Left hindlimb (tissue), 1 donor: ENCODE measurements around the gene SEC24D.

Experiments used
- DNase-seq: peaks from one replicate; pipeline ENCODE4 v3.0.0-alpha.2; 2018

The SEC24D gene

DNA sequence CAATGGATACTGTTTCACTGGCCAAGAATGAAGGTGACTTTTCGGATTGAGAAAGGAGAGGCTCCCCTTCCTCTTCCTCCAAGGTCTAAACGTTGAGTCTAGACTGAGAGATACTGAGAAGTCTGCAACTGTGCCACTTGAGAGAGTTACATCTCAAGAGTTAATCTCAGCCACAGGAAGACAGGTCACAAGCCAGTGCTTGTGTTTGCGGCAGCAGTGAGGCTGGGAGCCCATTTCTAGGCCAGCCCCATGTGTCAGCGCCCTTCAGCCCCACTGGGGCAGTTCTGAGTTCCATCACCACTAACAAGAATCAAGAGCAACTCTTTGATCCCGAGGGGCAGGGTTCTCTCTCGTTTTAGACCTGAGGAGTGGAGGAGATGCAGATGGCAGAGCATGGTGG is 7.3 kb upstream of the SEC24D start:
- no peak for DNase-seq

DNA sequence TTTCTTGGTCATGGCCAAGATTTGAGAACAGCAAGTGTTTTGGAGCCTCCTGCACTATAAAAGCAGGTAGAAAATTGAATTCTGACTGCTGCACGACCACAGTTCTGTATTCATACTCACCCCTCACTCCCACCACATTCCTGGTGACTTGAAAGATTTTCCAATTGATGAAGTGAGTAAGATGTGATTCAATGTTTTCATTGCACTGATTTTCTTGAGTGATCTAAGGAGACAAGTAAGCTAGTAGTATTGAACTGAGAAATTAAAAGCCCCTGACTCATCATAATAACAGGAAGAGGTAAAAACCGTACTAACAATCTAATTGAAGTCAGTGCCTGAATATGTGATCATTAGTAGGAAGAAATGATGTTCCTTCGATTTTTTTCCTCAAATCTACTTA is 6.1 kb upstream of the SEC24D start:
- DNase-seq = no peak

DNA sequence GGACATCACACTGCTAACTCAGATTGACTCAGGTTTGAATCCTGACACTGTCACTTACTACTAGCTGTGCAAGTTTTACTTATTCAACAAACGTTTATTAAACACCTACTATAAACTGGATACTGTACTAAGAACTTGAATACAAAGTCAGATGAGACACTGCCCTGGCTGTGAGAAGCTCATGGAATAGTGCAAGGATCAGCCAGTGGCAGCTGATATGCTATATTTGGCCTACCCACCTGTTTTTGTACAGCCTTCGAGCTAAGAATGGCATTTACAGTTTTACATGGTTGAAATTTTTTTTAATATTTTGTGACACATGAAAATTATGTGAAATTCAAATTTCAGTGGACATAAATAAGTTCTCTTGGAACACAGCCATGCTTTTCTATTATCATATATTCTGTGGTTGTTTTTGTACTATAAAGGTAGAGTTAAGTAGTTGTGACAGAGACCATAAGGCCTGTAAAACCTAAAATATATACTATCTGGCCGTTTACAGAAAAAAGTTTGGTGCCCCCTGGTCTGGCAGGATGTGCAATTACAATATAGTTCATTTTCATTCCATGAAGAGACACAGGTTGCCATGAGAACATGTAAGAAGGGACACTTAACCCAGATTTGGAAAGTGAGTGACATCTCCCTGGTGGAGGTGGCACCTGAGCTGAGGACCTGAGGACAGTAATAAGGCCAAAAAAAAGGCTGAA is 3.4 kb upstream of the SEC24D start:
- DNase-seq = no peak

DNA sequence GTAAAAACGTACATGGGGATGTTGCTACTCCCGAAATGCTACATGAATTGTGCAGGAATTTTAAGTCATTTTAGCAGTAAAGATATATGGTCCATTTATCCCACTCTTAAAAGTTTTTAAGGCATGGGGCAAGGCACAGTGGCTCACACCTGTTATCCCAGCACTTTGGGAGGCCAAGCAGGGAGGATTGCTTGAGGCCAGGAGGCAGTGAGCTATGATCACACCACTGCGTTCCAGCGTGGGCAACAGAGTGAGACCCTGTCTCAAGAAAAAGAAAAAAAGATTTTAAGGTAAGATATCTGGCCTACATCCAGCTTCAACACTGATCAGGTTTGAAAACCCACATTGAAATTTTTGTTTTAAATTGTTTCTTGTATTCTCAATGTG is 1.2 kb upstream of the SEC24D start:
- DNase-seq = no peak

DNA sequence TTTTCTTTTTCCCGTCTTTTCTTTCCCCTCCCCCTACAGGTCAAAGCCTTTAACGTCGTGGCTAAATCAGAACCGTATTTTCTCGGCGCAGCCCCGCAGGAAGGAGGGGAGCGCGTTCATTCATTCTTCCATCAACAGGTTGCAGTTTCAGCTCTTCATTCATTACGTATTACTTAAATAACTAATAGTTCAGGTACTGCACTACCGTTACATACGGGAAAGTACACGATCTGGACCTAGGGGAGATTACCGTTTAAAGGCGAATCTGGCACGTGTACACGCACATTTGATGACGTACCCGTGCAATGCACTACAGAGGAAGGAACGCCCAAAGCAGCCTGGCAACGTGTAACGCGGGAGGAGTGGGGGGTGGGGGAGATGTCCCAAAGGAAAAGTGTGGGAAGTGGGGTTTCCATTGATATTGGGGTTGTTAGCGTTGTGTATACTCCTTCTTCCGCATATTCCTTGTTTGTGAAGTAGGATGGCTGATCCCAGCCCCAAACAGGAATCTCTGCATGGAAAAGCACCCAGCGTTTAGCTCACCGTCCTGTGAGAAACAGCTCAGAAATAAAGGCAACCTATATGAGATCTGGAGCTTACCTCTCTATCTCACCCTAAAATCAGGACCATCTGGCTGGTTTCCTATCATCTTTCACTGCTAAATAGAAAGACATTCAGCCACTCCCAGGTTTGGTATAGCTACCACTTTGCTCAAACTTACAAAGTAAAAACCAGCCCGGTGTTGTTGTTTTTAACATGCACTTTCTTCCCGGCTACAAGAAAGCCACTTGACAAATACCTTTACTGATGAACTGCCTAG is 585 bp upstream of the SEC24D start:
- peak; percentile 73 for DNase-seq

DNA sequence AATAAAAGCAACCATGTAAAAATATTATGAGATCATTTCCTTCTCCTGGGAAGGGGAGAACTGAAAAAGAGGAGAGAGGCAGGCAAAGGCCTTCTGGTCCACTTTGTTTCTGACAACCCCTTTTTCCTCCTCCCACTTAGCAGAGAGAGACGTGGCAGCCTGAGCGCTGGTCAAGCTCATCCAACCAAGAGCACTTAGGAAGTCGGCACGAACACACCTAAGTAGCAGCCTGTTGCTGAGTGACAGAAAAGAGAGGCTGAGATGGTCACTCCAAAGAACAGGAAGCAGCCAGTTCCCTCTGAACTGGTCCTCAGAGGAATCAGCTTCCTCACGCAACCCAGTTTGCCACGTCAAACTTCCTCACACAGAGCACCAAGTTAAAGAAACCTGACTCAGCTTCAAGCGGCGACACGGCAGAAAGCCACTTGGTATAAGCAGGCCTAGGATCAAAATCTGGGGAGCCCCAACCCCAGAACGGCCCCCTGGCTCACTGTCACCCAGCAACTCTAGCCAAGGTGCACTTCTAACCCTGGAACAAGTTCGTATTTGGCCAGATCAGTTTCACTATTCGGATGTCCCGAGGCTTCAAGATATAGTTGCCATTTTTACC is 861 bp downstream of the SEC24D start:
- peak; percentile 82 for DNase-seq

DNA sequence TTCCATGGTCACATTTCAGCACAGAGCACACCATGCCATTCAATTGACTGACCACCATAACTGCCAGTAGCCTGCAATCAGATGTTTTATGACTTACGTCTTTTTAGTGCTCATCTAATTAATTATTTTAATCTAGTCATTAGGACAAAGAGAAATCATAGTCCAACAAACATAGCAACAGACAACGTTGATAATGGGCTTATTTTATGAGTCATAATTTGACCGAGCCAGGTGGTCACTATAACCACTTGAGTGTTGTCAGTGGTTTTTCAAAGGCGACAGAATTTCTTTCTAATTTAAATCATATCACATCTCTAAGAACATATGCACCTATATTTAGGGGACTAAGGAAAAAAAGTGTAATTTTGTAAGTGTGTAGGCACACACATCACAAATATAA is 1.9 kb downstream of the SEC24D start:
- DNase-seq = no peak

DNA sequence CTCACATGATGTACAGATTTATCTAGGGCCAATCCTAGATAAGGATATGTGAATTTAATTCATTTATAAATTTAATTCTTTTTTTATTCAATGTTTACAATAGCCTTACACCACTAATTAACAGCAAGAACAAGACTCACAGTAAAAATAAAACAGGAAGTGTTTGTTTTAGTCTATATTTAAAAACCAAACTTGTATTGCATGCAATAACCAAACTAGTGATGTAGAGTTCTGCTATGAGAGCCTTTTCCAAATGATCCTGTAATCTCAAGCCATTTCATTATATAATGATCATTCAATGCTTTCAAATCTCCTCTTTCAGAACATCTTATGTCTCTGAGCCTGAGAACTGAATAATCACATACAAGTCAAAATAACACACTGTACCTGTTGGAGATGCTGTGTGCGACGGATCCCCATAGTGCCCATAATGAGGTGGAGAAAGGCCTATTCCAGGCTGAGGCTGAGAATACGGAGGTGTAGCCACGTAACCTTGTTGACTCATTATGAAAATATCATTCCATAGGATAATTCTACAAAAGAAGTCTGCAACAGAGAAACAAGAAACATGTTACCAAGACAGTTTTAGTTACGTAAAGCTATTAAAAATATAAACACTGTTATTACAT is 2.6 kb downstream of the SEC24D start:
- no peak for DNase-seq

DNA sequence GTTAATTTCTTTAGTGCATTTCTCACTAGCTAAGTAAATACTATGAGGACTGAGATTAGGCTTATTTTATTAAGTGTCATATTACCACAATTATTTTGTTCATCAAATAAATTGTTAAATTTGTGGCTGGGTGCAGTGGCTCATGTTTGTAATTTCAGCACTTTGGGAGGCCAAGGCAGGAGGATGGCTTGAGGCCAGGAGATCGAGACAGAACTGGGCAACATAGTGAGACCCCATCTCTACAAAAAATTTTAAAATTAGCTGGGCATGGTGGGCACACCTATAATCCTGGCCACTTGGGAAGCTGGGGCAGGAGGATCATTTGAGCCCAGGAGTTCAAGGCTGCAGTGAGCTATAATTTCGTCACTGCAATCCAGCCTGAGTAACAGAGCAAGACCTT is 6.8 kb downstream of the SEC24D start:
- DNase-seq = no peak

DNA sequence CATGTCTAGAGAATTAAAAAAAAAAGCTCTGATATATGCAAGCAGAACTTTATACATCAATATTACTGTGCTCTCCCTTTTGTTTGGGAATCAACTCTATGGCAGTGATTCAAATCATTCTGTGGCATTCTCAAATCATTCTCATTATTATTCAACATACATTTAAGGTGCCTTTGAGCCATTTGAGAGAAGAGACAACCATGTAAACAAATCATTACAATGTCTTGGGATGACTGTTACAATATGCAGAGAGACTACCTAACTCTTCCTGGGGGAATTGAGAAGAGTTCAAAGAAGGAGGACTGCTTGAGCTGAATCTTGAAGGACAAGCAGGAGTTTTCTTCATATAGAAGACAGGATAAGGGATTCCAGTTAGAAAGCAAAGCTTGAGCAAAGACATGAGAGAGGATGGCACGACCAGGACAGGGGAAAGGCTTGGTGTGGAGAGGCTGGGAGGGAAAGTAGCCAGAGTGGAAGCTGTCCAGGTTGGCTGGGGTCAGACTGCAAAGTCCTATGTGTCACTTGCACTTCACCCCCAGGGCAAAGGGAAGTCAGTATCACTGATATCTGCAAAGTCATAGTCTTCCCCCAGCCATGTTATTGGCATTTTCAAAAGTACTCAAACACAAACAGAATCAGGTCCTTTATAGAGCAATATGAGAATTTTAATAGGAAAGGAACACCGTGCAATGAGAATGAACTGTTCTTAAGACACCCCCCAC is 9.0 kb downstream of the SEC24D start:
- no peak for DNase-seq

DNA sequence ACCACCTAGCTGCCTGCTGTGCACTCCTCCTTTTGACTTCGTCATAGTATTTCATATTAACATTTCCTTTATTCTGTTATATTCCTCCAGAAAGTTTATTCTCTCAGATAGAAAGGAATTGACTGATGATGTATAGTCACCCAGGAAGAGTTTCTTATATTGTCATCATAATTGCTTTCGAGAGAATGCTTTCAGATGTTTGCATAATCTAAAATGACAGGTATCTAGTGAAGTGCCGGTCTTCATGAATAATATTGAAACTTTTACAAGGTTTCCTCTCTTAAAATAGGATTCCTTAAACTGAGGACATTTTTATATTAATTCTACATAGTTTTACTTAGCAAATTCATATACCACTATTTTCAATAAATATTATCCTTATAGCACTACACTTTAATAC is 10.1 kb downstream of the SEC24D start:
- no peak for DNase-seq

DNA sequence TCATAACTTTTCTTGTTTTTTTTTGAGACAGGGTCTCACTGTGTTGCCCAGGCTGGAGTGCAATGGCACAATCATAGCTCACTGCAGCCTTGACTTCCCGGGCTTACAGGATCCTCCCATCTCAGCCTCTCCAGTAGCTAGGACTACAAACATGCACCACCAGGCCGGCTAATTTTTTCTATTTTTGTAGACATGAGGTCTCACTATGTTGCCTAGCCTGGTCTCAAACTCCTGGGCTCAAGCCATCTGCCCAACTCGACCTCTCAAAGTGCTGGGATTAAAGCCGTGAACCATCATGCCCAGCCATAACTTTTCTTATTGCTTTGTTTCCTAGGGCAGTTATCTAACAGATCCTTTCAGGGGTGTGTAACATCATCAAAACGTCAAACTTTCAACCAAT is 11.8 kb downstream of the SEC24D start:
- no peak for DNase-seq

DNA sequence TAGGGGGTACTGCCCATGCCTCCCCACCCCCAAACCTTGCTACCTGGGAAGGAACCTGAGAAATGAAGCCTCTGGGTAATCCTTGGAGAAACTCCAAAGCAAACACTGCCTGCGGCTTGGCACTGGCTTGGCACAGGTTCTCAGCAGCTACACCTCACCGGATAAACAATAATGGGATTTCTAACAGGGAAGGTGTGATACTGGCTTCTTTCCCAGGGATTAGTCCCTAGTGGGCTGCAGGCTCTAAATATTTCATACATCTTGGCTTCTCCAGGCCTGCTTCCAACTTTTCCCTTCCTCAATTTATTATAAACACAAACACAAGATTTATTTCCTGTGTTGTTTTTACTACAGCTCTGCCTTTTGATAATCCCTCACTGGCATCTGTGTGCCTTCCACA is 12.5 kb downstream of the SEC24D start:
- DNase-seq = no peak

DNA sequence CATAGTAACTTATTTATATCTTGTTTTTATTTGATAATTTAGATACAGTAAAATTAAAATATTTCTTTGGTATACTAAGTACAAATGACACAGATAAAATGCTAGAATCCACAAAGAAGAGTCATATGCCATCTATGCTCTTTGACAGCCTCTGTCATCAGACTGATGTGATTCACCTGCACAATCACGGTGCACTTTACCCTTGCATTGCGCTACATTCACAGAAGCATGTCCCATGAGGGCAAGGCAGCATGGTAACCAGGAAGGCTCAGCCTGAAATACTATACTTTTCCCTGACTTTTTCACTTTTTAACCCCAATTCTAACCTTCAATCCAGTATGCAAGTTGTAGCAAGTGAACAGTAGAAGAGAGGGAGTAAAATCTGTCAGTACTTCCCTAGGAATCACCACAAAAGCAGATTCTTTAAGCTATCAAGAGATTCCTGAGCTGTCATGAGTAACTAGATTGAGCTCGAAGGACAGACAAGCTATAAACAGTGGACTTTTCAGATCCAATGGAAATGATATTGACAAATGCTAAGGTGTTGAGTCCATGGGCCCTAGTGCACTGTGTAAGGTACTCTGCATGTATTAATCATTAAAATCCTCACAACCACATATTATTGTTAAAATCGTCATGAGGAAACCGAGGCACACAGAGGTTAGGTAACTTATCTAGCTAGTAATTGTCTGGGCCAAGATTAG is 14.2 kb downstream of the SEC24D start:
- no peak for DNase-seq

DNA sequence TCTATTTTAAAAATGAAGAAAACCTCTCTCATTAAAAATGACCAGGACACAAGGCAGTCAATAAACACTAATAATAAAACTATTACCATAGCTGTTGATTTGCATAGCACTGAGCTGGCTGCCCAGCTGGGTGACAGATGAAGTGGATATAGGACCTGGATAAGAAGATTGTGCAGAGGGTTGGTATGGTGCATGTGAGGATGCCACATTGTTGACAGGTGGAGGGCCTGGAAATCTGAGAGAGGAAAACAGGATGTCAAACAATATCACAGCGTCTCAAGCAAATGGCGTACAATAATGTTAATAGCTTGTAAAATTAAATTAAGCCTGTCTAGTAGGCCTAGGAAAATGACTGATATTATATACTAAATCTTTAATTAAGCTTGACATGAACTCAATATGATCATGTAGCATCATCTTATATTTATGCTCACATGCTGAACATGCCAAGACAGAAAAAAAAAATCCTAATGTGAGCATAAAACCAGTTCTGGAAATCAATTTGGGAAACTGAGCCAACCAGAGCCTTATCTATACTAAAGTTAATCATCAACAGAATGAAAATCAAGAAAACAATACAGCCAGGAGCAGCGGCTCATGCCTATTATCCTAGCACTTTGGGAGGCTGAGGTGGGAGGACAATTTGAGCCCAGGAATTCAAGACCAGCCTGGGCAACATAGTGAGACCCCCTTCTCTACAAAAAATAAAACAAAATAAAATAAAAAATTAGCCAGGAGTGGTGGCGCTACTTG is 18.6 kb downstream of the SEC24D start:
- no peak for DNase-seq

DNA sequence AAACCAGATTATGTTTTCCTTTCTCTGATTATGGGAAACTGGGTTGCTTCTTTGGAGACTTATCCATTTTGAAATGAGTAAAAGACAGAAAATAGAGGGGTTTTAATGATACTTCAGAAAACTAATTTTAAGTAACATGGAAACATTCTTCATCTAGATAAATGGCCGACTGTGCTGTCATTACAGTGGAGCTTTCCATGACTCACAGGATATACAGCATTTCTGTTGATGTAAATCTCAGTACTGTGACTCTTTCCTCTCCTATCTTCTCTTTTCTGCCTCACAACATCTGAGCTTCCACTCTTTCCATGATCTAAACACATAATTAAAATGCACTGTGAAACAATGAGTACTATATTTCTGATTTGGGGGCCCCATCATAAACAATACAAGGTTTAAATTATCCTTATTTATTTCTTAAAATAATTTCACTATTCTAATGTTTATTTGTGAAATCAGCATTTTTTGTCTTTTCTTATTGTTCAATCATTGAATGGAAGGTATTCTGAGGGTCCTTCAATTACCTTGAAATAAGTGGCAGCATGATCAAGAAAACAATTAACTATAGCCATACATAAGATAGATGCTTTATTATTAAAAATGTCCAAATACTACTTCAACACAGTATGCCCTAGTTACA is 19.3 kb downstream of the SEC24D start:
- no peak for DNase-seq

DNA sequence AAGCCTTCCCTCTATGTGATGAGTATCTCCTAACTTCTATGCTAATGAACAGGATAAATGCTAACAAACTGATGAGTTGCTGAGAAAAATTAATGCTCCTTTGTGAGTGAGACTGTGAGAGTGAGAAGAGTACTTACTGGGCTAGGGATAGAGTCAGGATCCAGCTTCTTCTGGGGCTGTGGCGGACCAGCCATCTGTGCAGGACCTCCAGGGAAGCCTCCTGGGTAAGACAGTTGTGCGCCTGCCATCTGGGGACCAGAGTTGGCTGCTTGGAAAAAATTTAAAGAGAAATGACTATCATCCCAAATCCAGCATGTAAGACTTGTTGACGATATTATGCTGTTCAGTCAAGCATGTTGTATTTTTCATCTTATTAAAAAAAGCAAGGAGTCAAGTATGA is 21.0 kb downstream of the SEC24D start:
- DNase-seq = no peak

DNA sequence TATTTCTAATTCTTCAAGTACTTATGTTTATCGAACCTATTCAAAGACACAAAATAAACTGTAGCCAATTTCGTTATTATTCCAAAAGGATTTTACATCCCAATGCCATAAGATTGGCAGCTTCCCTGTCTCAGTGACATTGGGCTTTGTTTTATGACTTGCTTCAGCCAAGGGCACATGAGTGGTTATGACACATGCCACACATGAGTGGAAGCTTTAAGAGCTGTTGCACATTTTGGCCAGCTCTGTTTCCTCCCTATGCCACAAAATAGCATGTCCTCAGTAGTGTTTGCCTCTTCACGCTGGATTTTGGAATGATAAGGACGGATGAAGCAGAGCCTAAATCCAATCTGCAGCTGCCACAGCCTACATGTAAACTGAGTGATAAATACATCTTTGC is 21.9 kb downstream of the SEC24D start:
- DNase-seq = no peak

DNA sequence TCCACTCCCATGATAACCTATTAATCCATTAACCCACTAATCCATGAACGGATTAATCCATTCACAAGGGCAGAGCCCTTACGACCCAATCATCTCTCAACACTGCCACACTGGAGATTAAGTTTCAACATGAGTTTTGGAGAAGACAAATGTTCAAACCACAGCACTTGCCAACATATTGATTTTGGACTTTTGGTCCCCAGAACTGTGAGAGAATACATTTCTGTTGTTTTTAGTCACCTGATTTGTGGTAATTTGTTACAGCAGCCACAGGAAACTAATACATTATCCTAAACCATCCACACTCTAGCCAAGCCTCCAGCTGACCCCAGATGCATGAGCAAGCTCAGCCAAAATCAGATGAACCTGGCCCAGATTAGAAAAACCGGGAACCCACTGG is 22.4 kb downstream of the SEC24D start:
- no peak for DNase-seq

DNA sequence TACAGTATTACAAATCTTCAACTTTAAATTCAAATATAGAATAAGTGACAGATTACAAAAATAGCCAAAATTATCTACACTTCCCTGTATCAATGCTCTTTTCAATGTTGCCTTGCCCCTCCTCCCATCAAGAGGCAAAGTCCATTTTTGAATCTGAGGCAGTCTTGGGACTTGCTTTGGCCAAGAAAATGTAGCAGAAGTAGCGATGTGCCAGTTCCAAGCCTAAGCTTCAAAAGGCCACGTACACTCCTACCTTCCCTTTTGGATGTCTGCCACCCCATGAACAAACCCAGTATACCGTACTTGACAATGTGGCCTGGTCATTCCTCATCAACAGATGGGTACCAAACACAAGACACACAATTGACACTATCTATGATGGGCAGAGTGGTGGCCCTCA is 24.1 kb downstream of the SEC24D start:
- no peak for DNase-seq
